Fibroblast of mammary gland (primary cell): Measurements from ENCODE around the gene GOLPH3.
A peak's percentile ranks its signal among the peaks of the same experiment; 100 is the strongest.

Experiments used
- DNase-seq: peaks from one replicate; pipeline ENCODE4 v3.0.0-alpha.2; 2010; ENCODE audit warnings: low read depth
- H3K4me3 ChIP-seq: 2 replicates; pipeline ENCODE4 v1.5.1; 2011; ENCODE audit warnings: low read depth, mild to moderate bottlenecking, low read length, moderate library complexity; ENCODE audit not compliant: control insufficient read depth
- CTCF ChIP-seq: conservative IDR thresholded peaks from 2 replicates; pipeline ENCODE4 v1.5.1; 2011; ENCODE audit warnings: low read depth, low read length, inconsistent platforms; ENCODE audit not compliant: control insufficient read depth, insufficient read depth

GOLPH3 gene

DNA sequence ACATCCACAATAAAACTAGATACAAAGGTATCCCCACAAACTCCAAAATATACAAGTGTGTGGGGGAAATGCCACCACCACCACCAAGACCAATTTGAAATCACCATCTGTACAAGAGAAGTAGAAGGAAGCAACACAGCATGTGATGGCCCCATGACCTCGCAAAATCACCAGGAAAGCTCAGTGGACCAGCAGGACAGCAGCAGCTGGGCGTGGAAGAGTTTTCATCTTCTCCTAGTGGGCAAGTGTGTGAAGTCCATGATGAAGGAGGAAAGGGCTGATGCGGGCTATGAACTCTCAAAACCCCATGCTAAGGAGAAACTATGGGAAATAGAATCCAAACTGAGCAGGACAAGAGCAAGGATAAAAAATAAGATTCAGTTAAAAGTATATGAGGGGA lies 58.1 kb downstream of the GOLPH3 start:
- TF ChIP-seq CTCF = no peak
- no peak overlapping the region for H3K4me3 ChIP-seq
- no peak for DNase-seq

- TF ChIP-seq CTCF = no peak
- H3K4me3 ChIP-seq = no peak overlapping the region
- no peak for DNase-seq
Measured at GRCh38 chr5:32110111-32110696, 63.9 kb downstream of the GOLPH3 start.

DNA sequence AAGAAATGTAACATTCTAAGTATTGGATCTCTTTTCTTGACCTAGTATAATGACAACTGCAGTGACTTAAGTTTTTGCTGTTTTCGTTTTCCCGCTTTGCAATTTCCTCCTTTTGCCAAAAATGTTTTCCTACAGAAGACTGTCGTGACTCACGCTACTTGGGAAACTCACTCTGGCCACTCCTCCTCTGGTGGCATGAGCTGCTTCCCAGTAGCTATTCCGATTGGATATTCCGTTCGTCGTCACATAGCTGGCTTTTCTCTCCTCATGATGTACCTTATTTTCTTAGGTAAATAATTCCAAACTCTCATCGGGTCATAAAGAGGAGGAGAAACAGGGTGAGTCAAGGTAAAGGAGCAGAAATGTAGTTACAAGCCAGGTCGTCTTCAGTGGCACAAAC lies 64.9 kb downstream of the GOLPH3 start:
- TF ChIP-seq CTCF = no peak
- H3K4me3 ChIP-seq = no peak overlapping the region
- peak; percentile 77 for DNase-seq

- DNase-seq = no peak
- no peak overlapping the region for H3K4me3 ChIP-seq
- TF ChIP-seq CTCF = no peak
Measured at GRCh38 chr5:32108167-32108566, 66.0 kb downstream of the GOLPH3 start.

- TF ChIP-seq CTCF = no peak
- DNase-seq = no peak
- H3K4me3 ChIP-seq = no peak overlapping the region
Measured at GRCh38 chr5:32107291-32107690, 66.8 kb downstream of the GOLPH3 start.

GRCh38 chr5:32103521-32103920 lies 70.6 kb downstream of the GOLPH3 start:
- TF ChIP-seq CTCF = no peak
- H3K4me3 ChIP-seq = no peak overlapping the region
- no peak for DNase-seq
